Parathyroid adenoma (tissue), 2 donors: ENCODE results near the gene SIDT1.

Source experiments
- H2AFZ ChIP-seq: fragments of 300-600 bp; sonication (generic); one replicate; pipeline ENCODE4 v1.7.0; 2017; ENCODE audit warnings: antibody characterized with exemption, mild to moderate bottlenecking
- H3K27ac ChIP-seq: fragments of 300-600 bp; sonication (generic); one replicate; pipeline ENCODE4 v1.7.0; 2017
- H3K27me3 ChIP-seq: fragments of 300-600 bp; sonication (generic); one replicate; pipeline ENCODE4 v1.7.0; 2017; ENCODE audit warnings: low read length; ENCODE audit not compliant: control insufficient read depth, insufficient read depth
- H3K36me3 ChIP-seq: fragments of 300-600 bp; sonication (generic); one replicate; pipeline ENCODE4 v1.7.0; 2017; ENCODE audit warnings: low read length; ENCODE audit not compliant: control insufficient read depth, insufficient read depth
- H3K4me1 ChIP-seq: fragments of 300-600 bp; sonication (generic); one replicate; pipeline ENCODE4 v1.7.0; 2017; ENCODE audit warnings: control low read depth
- H3K4me2 ChIP-seq: fragments of 300-600 bp; sonication (generic); one replicate; pipeline ENCODE4 v1.7.0; 2017; ENCODE audit warnings: low read length
- H3K4me3 ChIP-seq: fragments of 300-600 bp; sonication (generic); one replicate; pipeline ENCODE4 v1.7.0; 2017; ENCODE audit warnings: low read depth, low read length
- H3K79me2 ChIP-seq: fragments of 300-600 bp; sonication (generic); one replicate; pipeline ENCODE4 v1.7.0; 2017; ENCODE audit warnings: control low read depth
- H3K9ac ChIP-seq: fragments of 300-600 bp; sonication (generic); one replicate; pipeline ENCODE4 v1.7.0; 2017; ENCODE audit warnings: mild to moderate bottlenecking
- H3K9me3 ChIP-seq: fragments of 300-600 bp; sonication (generic); one replicate; pipeline ENCODE4 v1.7.0; 2017; ENCODE audit warnings: low read length; ENCODE audit not compliant: control insufficient read depth
- TF ChIP-seq, protein P1 (sequence below): fragments of 300-600 bp; sonication (generic); IDR thresholded peaks from one replicate; pipeline ENCODE4 v1.7.0; 2017; ENCODE audit warnings: antibody characterized with exemption, mild to moderate bottlenecking
- donor health status: primary hyperparathyroidism.

SIDT1 gene

DNA sequence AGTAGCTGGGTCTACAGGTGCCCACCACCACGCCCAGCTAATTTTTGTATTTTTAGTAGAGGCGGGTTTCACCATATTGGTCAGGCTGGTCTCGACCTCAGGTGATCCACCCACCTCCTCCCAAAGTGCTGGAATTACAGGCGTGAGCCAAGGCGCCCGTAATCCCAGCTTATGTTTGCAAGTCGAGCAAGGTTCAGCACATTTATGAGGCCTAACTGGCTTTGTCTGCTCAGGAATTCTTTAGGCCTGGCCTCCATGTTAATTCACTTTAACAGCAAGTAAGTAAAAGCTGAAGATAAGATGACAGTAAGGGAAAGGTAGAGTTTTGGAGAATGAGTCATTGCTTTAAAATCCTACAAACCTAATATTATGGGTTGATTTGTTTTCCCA is 24.6 kb downstream of the SIDT1 start:
- Histone ChIP-seq H3K4me1 (no peaks in the 10 kb centered on the region), H3K27ac (no peak overlapping the region), H3K4me3 (no peak overlapping the region), H3K27me3 (no peaks in the 10 kb centered on the region), H3K9me3 (no peaks in the 10 kb centered on the region), H3K4me2 (no peak overlapping the region), H3K36me3 (peaks cover 2% of the 10 kb centered on the region), H2AFZ (no peak overlapping the region), H3K9ac (no peak overlapping the region), H3K79me2 (no peaks in the 10 kb centered on the region)
- TF ChIP-seq, protein P1, sequence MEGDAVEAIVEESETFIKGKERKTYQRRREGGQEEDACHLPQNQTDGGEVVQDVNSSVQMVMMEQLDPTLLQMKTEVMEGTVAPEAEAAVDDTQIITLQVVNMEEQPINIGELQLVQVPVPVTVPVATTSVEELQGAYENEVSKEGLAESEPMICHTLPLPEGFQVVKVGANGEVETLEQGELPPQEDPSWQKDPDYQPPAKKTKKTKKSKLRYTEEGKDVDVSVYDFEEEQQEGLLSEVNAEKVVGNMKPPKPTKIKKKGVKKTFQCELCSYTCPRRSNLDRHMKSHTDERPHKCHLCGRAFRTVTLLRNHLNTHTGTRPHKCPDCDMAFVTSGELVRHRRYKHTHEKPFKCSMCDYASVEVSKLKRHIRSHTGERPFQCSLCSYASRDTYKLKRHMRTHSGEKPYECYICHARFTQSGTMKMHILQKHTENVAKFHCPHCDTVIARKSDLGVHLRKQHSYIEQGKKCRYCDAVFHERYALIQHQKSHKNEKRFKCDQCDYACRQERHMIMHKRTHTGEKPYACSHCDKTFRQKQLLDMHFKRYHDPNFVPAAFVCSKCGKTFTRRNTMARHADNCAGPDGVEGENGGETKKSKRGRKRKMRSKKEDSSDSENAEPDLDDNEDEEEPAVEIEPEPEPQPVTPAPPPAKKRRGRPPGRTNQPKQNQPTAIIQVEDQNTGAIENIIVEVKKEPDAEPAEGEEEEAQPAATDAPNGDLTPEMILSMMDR, result no peak

DNA sequence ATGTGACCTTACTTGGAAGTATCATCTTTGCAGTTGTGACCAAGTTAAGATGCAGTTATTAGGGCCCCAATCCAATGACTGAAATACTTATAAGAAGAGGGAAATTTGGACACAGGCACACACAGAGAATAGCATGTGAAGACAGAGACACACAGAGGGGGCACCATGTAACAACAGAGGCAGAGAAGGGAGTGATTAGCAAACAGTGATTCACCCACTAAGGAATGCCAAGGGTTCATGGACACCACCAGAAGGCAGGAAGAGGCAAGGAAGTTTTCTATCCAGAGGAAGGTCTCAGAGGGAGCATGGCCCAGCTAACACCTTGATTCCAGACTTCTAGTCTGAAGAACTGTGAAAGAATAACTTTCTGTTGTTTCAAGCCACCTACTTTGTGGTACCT is 25.0 kb downstream of the SIDT1 start:
- TF ChIP-seq, protein P1, result no peak
- no peak overlapping the region for H3K4me3 ChIP-seq
- no peak overlapping the region for H3K27ac ChIP-seq

DNA sequence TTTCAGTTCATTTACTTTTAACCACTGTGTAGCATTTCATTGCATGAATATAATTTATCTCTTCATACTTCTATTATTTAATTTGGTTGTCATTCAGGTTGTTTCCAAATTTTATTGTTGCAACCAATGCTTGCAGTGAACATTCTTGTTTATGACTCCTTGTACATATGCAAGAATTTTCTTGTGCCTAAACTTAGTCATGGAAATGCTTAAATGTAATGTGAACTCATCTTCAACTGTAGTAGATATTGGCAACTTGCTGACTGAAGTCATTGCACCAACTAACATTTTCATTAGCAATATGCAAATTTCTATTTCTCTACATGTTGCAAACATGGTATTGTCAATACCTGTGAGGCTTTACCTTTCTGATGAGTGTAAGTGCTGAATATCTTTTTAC is 26.7 kb downstream of the SIDT1 start:
- H3K4me3 ChIP-seq, result no peak overlapping the region
- TF ChIP-seq, protein P1, result no peak
- no peak overlapping the region for H2AFZ ChIP-seq
- H3K4me1 ChIP-seq, result no peaks in the 10 kb centered on the region
- H3K9ac ChIP-seq, result no peak overlapping the region
- no peaks in the 10 kb centered on the region for H3K79me2 ChIP-seq
- H3K36me3 ChIP-seq, result peaks cover 2% of the 10 kb centered on the region
- H3K27me3 ChIP-seq, result no peaks in the 10 kb centered on the region
- no peak overlapping the region for H3K27ac ChIP-seq
- no peaks in the 10 kb centered on the region for H3K9me3 ChIP-seq
- no peak overlapping the region for H3K4me2 ChIP-seq

More for the DNA sequence above, 25.0 kb downstream of the SIDT1 start:
- peaks cover 2% of the 10 kb centered on the region for H3K36me3 ChIP-seq
- no peak overlapping the region for H2AFZ ChIP-seq
- H3K9ac ChIP-seq, result no peak overlapping the region
- H3K4me2 ChIP-seq, result no peak overlapping the region
- H3K27me3 ChIP-seq, result no peaks in the 10 kb centered on the region
- no peaks in the 10 kb centered on the region for H3K9me3 ChIP-seq
- no peaks in the 10 kb centered on the region for H3K4me1 ChIP-seq
- no peaks in the 10 kb centered on the region for H3K79me2 ChIP-seq

DNA sequence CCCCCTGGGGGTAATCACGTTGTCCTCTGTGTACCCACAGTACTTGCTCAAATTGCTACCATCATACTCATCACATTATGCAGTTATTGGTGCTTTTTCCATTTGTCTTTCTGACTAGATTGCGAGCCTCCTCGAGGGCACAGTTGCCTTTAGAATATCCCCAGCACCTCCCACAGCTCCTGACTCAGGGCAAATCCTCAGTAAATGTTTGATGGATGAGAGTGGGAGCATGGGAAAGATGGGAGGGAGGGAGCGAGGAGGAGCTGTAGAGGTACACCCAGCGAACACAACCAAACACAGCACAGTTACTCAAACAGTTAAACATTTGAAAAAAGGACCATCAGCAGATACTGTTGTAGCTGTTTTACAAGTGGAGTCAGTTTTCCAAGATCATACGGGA is 27.9 kb downstream of the SIDT1 start:
- no peaks in the 10 kb centered on the region for H3K4me1 ChIP-seq
- H3K9me3 ChIP-seq, result no peaks in the 10 kb centered on the region
- H3K4me3 ChIP-seq, result no peak overlapping the region
- H3K9ac ChIP-seq, result no peak overlapping the region
- no peaks in the 10 kb centered on the region for H3K27me3 ChIP-seq
- TF ChIP-seq, protein P1, result no peak
- H2AFZ ChIP-seq, result no peak overlapping the region
- H3K27ac ChIP-seq, result no peak overlapping the region
- no peak overlapping the region for H3K4me2 ChIP-seq
- no peaks in the 10 kb centered on the region for H3K36me3 ChIP-seq
- H3K79me2 ChIP-seq, result no peaks in the 10 kb centered on the region

DNA sequence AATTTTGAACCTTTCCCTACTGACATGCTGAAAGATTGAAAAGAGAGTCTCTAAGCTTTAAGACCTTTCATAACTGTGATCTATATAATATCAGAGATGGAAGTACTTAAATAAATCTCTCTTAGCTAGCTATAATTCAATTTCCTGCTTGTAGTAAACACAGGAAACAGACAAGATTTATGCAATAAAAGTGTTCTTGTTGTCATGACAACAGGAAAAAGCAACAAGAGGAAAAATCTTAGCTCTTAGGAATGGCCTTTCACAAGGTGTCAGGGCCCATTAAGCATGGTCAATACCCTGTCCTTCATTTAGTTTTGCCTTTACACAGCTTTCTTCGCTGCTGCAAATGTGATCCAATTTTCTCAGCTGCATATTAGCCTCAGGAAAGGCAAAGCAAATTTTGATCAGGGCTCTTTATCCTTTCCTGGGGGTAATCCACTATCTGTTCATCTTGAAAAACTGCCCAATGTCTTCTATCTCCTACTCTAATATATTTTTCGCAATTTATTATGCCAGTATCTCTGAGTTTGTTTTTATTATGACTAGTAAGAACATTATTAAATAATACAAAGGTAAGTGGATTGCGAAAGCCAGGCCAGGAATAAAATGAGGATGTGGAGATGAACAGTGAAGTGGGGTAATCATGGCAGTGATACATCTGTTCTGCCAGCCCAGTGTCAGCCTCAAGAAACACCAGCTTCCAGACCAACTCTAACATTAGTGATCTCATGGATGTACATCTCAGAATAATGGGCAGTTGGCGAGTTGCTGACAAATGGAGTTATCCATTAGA is 28.7 kb downstream of the SIDT1 start:
- Histone ChIP-seq H3K79me2 (no peaks in the 10 kb centered on the region), H2AFZ (no peak overlapping the region), H3K27ac (no peak overlapping the region), H3K4me1 (no peaks in the 10 kb centered on the region), H3K9ac (no peak overlapping the region), H3K36me3 (no peaks in the 10 kb centered on the region), H3K4me2 (no peak overlapping the region), H3K4me3 (no peak overlapping the region), H3K9me3 (no peaks in the 10 kb centered on the region), H3K27me3 (no peaks in the 10 kb centered on the region)
- TF ChIP-seq, protein P1, result no peak
